ENCODE measurements around the gene ZNF492.
A peak's percentile ranks its signal among the peaks of the same experiment; 100 is the strongest.

The ZNF492 gene

DNA sequence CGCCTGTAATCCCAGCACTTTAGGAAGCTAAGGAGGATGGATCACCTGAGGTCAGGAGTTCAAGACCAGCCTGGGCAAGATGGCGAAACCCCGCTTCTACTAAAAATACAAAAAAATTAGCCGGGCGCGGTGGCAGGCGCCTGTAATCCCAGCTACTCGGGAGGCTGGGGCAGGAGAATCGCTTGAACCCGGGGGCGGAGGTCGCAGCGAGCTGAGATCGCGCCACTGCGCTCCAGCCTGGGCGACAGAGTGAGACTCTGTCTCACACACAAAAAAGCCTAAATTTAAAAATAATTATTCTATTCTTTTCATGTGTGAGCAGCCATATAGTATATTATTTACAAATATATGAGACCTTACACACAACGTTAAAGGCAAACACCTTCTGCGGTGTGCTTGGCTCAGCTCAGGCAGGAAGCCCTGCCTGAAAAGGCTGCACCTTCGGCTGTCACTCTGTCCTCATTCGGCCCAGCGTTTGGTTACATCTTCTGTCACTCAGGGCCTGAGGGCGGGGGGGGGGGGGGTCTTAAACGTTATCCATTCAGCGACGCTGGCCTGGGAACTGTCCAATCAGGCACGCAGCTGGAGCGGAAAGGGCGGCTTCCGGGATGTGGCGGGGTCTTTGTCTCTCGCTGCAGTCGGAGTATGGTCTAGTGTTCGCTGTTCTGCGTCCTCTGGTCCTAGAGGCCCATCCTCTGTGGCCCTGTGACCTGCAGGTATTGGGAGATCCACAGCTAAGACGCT is at the start of gene ZNF492:
Gene ZNF492, plus strand, starts transcription at position 619 of the 744 bp plus-strand sequence. CDS start 19,076 bp downstream, outside the sequence.
- peak; percentile 63 to 76 (median 72) for DNase-seq (ENCODE audit: low read depth in 2 of 3, low spot score in 1 of 3)

DNA sequence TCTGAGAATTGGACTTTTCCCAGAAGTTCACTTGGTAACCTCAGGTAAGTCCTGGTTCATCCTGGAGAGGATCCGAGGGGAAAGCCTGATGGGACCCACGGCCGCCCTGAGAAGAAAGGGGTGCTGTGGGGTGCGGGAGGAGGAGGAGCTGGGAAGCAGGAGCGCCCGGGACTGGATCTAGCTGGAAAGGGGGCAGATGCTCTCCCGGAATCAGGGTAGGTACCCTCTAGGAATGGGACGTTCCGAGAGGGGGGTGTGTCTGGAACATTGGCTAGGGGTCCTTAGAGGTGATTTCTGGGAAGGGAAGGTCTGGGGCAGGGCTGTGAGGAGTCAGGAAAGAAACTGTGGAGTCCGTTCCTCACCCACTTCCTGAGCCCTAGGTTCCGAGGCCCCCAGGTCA is 38.7 kb upstream of the ZNF492 start:
- DNase-seq (ENCODE audit: low read depth in 2 of 3, low spot score in 1 of 3) = no peak

DNA sequence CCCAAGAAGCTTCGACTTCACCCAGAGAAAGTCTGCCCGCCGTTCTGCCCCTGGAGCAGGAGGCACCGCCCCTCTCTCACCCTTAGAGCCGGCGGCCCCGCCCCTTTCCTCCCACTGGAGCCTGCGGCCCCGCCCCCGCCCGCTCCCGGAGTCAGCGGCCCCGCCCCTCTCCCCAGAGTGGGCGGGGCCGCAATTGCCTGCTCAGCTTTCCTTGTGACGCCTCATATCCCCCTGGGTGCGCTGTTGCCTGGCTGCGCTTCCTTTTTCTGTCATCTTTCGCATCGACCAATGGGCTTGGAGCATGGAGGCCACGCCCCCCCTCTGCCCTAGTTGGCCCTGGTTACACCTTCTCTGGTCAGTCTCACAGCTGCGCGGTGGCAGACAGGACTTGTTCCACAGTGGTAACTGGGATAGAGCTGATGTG is 38.2 kb upstream of the ZNF492 start:
- no peak for DNase-seq (ENCODE audit: low read depth in 2 of 3, low spot score in 1 of 3)

DNA sequence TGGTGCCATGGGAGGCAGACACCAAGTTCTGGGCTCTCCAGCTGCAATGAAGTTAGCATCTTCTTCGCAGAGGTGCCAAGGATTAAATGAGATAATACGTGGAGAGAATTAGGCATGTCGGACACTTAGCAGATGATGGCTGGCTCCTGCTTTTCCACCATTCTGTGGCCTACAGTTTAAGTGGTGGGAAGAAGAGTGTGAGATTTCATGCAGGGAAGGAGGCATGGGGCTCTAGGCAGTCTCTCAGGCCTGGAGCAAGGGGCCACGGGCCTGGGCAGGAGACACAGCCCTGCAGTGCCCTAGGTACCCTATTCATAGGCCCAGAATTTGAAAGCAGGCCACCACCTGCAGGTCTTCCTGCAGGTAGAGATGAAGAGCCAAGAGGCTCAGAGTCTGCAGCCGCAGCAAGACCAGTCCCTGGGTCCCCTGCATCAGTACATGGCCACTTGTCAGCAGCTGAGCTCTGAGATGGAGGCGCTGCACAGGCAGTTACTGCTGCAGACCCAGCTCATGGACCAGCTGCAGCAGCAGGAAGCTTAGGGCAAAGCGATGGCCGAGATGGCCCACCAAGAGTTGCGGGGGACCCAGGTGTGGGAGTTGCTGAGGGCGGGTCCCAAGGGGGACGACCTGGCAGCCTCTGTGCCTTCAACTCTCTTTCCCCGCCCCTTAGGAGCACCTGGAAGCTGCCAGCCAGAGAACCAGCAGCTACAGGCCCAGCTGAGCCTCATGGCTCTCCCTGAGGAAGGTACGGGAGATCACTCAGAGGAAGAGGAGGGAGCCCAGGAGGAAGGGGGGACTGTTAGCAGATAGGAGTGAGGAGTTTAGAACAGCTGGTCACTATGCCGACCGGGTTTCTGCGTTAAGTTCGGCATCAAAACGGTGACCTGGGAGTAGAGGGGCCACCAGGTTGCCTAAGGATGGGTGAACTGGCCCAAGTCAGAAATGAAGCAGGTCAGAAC is 33.2 kb upstream of the ZNF492 start:
- no peak for DNase-seq (ENCODE audit: low read depth in 2 of 3, low spot score in 1 of 3)

DNA sequence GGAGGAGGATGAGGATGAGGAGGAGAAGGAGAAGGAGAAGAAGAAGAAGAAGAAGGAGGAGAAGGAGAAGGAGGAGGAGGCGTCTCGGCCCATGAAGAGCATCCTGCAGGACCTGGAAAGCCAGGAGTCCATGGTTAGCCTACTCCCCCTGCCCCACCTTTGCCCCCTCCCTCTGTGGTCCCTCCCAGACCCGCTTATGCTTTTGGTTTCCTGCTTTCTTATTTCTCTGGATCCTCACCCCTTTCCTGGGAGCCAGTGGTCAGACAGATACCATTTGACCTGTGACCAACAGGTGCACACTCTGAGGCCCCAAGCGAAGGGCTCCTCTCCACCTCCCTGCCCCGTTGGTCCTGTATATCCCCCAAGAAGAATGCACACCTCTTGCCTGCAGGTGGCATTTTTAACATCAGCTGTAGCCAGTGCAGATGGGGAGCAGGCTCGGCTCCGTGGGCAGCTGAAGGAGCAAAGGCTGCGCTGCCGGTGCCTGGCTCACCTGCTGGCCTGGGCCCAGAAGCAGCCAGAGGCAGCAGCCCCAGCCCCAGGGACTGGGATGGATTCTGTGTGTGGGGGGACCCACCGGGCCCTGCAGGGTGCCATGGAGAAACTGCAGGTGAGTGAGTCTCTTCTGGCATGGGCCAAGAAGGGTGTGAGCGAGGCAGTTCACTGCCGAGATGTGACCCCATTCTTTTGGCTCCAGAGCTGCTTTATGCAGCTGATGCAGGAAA is 32.1 kb upstream of the ZNF492 start:
- DNase-seq (ENCODE audit: low read depth in 2 of 3, low spot score in 1 of 3) = no peak

DNA sequence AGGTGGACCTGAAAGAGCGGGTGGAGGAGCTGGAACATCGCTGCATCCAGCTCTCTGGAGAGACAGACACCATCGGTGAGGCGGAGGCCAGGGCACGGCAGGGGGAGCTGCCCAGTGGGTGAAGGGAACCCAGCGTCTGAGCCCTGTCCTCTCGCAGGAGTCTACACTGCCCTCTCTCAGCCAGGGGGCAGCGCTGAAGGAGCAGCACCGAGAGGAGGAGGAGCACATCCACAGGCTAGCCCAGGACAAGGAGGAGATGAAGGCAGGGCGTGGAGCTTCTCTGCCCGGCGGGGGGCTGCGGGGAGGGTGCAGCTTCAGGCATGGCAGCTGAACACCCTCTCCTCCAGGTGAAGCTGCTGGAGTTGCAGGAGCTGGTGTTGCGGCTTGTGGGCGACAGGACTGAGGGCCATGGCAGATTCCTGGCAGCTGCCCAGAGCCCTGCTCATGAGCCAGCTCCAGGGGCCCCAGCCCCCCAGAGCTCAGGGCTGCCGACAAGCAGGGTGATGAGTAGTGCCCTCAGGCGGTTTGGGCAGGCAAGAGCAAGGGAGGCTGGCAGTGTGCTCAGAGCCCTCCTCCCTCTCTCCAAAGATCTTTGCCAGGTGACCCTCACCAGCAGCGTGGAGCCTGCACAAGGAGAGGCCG is 31.4 kb upstream of the ZNF492 start:
- no peak for DNase-seq (ENCODE audit: low read depth in 2 of 3, low spot score in 1 of 3)

DNA sequence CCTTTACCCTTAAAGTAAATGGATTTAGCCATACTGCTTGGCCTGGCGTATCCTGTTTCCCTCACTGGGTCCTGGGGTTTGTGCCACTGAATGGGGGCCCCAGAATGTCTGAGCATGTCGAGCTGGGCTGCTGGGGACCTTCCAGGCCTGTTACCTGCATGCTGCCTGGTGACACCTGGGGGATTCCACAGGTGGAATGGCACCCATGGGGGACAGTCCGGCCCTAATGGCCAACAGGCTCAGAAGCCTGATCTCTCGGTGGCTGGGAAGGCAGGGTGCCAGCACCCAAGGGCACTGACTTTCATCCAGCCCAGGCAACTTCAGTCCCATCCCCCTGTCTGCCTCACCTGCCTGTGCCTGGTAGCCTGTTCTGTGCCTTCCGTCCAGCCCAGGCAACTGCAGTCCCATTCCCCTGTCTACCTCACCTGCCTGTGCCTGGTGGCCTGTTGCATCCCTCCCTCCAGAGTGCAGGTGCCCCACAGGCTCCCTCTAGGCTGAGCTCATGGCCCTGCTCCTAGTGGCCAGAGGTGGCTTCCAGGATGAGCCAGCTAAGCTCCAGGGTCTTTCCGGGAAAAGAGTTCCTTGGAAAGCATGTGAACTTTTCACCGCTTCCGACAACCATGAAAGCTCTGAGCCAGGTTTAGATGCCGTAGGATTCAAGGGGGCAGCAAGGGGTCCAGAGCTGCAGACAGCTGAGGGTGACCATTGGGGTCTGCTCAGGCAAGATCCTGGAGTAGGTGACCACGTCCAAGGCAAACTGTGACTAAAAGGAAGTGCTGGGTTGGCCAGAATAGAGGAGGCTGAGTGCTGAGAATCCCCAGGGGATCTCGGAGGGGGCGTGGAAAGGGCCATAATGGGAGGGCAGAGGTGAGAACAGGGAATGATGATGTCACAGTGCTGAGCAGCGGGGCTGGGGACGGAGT is 30.3 kb upstream of the ZNF492 start:
- no peak for DNase-seq (ENCODE audit: low read depth in 2 of 3, low spot score in 1 of 3)

DNA sequence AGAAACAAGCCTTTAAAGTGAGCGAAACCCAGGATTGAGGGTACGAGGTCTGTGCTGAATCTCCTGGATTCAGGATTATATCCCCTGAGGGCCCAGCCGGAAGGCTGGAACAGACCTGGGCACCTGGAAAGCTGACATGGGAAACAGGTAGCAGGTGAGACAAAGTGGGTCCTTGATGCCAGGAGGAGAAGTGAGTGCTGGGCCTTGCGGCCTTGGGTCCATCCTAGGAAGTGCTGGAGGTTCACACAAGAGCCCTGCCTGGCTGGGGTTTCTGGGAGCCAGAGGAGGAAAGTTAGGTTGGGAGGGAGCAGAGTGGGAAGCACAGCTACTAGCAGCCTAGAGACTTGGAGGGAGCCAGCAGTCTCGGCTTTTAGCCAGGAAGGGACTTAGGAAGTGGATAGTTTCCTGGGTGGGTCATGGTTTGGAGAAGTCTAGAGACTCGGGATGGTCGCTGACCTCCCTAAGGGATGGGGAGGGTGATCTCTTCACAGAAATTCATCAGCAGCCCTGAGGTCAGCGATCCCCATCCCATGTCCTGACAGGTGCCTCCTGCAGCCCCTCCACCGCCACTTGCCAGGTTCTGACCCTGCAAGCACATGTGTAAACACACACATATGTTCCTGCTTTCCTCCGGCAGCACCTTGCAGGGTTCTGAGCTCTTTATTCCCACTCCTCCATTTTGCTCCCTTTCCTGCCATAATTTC is 29.4 kb upstream of the ZNF492 start:
- DNase-seq (ENCODE audit: low read depth in 2 of 3, low spot score in 1 of 3) = no peak

DNA sequence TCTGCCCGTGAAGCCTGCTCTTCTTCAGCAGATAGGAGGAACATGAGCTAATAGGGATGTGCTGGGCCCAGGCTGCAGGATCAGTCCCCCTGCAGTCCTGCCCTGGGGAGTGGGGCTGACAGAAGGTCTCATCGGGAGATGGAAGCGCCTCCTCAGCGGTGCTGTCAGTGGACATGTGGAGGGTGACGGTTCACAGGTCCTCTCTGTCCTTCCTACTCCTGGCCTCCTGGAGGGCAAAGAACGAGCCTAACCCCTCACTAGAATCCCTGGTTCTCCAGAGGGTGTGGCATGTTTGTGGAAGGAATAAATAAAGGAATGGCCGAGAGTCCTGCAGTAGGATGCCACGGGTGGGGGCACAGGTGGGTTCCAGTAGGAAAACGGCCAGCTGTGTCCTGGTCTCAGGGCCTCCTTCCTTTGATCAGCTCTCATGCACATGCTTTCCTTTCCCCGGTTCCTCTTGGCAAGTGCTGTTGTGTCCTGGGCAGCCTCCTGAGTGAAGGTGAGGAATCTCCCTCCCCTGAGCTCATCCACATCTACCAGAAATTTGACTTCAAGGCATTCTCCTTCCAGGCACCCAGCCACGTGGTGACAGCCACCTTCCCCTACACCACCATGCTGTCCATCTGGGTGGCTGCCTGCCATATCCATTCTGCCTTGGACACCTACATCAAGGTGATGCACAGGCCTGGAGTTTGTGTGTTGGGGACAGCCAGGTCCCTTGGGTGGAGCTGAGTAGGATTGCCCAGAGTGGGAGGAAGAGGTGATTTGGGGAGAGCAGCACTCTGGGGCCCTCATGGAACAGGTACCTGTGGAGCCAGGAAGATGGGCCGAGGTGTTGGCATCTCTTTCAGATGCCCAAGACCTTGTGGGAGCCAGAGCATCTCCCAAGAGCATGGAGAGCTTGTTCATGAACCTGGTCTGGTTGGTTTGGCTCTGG is 28.6 kb upstream of the ZNF492 start:
- no peak for DNase-seq (ENCODE audit: low read depth in 2 of 3, low spot score in 1 of 3)

DNA sequence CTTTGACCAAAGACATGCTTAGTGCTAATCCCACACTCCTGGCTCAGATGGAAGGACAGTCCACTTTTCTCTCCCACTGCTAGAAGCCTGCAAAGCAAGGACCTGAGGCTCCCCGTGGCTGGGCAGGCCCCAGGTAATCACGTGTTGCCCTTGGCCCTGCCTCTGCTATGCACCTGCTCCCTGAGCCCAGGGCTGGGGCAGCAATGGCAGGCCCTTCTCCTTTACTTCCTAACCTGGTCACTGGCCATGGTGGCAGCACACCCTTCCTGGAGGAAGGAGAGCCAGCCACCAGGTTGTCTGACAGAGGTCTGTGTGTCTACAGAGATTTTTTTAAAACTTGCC is 27.9 kb upstream of the ZNF492 start:
- DNase-seq (ENCODE audit: low read depth in 2 of 3, low spot score in 1 of 3) = no peak

DNA sequence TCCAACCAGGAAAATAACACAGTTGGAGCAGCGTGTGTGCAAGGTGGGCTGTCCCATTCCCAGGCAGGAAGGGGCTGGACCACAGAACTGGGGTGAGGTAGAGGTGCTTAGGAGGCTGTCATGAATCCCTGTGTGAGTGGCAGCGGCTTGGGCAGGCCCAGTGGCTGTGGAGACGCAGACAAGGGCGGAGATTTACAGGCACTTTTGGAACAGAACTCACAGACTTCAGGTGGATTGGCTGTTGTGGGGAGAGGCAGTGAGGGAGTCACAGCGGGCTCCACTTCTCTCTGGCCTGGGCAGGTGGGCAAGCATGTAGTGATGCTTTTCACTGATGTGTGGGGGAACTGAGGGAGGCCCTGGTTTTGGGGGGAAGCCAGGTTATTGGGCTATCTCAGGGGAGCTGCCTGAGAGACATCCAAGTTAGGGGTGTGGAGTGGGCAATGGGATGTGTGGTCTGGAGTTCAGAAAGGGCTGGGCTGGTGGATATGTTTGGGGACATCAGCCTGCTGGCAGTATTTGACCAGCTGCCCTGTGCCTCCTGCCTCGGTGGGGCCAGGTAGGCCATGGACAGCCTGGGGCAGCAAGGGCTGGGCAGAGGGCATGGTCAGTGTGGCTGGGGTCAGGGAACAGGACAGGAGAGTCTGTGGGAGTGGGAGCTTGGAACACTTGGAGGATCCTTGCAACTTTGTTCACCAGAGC is 27.0 kb upstream of the ZNF492 start:
- DNase-seq (ENCODE audit: low read depth in 2 of 3, low spot score in 1 of 3) = no peak

DNA sequence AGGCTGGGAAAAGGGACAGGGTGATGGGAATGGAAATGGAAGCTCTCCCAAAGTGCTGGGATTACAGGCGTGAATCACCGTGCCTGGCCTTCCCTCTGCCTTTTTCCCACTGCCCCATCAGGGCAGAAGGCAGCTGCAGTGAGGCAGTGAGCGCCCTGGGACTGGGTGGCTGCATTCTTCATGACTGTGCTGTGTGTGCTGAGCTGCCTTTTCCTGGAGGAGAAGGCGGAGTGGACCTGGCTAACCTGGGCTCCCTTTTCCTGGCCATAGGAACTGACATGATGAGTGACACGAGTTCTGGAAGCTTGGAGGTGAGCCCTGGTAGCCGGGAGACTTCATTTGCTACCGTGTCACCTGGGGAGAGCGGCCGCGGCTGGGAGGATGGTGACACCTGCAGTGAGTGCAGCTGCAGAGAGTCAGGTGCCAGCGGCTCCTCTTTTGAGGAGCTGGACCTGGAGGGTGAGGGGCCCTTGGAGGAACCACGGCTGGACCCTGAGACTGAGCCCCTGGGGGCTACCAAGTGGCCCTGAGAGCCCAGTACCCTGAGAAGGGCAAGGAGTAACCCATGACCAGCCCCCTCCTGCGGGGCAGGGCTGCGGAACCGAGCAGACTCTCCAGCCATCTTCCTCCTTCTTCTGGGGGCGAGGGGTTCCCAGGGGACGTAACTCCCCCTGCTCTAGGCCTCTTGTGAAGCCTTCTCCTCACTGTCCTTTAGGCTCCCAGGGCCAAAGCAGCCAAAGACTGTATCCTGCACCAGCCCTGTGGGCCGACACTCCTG is 26.3 kb upstream of the ZNF492 start:
- no peak for DNase-seq (ENCODE audit: low read depth in 2 of 3, low spot score in 1 of 3)

DNA sequence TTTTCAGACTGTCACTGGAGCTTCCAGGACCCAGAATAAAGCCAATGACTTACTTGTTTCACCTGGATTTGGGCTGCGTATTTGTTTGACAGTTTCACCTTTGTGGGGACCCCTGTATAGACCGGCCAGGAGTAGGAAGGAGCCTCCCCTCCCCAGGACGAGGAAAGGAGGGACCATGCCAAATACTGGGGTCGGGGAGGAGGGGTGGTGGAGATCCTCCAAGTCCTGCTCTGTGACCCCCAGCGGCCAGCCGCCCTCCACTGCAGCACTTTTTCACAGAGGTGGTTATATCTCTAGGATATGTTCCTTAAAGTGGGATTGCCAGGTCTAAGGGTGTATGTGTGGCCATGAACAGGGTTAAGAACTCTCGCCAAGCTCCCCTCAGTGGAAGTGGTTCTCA is 25.7 kb upstream of the ZNF492 start:
- DNase-seq (ENCODE audit: low read depth in 2 of 3, low spot score in 1 of 3) = no peak

DNA sequence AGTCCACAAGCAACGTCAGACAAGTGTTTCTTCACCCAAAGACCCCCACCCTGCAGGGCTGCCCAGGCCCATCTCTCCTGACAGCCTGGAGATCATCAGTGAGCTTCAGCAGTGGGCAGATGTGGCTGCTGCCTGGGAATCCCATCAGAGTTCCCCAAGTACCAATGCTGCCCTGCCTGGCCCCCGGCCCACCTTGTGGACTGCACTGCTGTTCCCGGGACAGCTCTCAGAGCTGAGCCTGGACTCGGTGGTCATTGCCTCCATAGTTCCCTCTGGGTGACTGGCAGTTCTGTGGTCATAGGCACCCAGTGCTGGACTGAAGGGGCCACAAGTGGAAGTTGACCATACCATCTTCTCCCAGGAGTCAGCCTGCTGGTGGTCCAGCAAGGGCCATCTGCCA is 24.5 kb upstream of the ZNF492 start:
- no peak for DNase-seq (ENCODE audit: low read depth in 2 of 3, low spot score in 1 of 3)

DNA sequence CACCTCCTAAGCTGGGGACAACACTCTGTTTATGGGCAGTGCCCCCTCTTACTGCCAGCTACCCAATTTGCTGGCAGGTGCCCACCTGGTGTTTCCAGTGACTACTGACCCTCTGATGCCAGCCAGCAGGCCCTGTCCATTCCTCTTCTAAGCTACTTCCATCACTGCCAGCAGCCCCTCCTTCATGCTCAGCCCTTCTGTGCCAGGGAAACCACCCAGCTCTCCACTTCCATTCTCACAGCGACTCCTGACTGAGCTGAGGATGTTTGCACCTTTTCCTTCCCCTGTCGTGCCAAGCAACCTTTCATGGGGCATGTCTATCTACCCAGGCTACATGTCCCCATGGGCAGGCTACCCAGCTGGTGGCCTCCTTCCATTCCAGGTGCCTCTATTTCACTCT is 24.0 kb upstream of the ZNF492 start:
- no peak for DNase-seq (ENCODE audit: low read depth in 2 of 3, low spot score in 1 of 3)

DNA sequence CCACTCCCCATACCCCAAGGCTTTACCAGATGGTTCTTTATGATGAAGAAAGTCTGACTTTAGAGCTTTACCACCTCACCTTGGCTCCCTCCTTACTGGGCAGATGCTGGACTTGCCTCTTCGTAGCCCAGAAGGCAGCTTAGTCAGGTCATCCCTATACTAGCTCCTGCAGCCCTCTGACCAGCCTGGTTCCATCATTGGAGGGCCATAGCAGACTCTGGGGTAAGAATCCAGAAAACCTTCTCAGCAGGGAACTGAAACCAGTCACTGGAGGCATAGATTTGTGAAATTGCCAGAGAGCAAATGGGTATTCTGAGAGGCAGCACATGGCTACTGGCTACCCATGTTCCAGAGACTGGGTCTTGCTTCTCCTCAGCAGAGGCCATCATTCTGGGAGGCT is 21.8 kb upstream of the ZNF492 start:
- no peak for DNase-seq (ENCODE audit: low read depth in 2 of 3, low spot score in 1 of 3)

DNA sequence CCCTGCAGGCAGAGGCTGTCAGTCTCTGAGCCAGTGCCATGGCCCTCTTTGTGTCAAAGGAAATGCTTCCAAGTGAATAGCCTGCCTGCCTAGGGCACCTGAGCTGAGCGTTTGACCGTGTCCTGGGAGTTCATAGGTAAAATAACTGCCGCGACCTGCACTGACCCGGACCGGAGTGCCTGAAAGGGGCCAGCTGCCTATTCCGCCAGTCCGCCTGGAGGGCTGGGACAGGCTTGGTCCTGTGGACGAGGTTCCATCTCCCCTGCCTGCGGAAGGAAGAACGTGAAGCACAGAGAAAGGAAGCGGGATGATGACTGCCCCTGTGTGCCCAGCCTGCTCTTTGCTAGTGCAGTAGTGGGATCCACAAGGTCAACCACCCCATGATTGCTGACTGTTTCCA is 17.5 kb upstream of the ZNF492 start:
- DNase-seq (ENCODE audit: low read depth in 2 of 3, low spot score in 1 of 3) = no peak
